ENCODE data around the gene SCTR.

SCTR gene

DNA sequence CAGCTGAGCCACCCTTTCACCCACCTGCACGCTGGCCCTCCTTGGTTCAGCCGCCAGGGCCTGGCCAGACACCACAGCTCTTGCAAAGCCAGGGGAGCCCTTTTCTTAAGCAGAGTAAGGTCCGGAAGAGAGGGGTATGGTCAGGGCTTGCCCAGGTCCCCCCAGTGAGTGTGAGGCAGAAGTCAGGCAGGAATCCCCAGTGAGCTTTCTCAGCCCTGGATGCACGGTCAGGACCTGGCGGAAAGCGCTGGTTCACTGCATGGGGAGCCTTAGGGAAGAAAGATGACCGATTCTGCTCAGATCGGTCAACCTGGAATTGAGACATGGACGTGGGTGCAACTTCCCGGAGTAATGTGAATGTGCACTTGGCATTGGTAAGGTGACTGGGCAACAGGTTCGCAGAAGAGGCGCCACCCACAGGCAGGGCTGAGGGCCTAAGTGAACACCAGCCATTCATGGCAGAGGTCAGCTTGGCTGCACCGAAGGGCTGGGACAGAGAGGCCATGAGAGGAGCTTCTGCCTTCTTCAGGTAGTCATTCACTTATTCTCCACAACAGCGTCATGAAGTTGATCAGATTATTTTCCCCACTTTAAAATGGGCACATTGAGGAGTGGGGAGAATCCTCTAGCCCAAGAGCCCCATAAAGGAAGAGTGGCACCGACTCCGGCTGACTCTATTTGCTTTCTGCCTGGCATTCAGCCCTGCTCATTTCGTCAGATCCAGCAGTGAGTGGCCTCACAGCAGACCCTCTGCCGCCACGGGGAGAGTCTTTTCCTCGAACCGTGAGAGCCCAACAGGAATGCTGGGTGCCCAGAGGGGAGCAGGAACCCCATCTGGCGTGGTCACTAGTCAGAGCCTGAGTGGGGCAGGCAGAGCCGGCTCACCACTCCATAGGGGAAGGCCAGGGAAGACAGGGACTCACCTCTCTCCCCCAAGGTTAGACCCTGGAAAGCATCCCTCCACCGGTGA is 35.8 kb downstream of the SCTR start:
- DNase-seq (ENCODE audit: low read depth in 2 of 3, low spot score in 1 of 3), result no peak

DNA sequence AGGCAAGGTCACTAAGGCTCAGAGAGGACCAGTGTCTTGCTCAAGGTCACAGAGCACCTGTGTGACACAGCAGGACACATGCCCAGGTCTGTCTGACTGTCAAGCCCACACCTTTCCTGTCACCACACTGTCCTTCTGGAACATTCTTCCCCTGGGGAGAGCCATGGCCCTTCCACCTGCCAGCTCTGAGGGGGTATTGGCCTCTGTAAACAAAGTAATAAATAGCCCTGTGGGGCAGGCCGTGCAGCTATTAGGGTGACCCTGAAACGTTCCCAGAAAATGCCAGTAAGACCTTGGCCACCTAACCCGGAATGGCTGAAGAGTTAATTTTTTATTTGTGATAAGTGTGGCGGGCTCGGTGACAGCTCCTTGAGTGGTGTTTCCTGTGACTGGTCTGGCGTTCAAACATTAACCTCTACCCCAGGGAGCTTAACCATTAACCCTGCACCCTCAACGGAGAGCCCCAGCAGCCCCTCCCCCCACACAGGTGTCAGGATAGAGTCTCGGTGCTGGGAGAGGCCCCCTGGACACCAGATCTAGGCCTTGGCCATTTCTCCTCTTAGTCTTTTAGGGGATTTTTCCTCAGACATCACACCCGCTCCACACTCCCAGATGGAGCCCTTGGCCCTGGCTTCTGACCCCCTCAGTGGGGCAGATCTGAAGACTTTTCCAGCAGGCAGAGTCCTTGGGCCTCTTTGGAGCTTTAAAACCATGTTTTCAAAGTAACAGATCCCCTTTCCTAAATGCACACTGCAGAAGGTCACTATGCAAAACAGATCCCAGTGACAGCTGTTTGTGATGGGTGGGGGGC is 36.6 kb downstream of the SCTR start:
- no peak for DNase-seq (ENCODE audit: low read depth in 2 of 3, low spot score in 1 of 3)

DNA sequence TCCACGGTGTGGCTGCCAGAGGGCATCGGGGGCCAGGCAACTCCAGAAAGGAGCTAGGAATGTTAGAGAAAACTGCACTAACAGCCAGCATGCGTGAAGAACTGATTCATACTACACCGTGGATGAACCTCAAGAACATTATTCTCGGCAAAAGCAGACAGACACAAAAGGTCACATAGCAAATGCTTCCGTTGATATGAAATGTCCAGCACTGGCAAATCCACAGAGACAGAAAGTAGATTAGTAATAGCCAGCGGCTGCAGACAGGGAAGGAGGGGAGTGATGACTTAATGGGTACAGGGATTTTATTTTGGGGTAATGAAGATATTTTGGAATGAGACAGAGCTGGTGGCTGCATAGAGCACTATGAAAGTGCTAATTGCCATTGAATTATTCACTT is 37.4 kb downstream of the SCTR start:
- DNase-seq (ENCODE audit: low read depth in 2 of 3, low spot score in 1 of 3), result no peak

DNA sequence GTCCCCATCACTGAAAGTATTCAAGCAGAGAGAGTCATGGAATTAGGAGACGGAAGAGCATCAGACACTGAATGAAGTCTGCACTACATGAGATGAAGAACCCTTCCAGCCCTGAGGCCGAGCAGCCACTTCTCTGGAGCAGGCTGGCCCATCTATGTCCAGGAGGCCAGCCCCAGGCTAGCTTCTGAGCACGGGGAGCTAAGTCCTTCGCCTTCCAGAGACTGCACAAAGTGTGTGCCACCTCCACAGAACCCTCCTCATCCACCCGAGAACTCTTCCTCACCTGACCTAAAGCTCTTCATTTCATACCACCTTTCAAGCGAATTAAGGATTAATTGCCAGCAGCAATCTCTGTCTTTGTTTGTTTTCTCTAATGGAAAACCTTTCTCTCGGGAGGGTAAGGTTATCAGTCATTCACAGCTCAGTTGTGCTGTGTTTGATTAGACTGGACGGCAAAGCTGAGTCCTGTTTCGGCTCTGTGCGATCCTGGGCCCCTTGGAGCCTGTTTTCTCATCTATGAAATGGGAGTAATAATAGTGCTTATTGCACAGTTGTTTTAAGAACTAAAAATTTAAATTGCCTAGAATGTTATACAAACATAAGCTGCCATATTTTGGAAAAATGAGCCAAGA is 38.0 kb downstream of the SCTR start:
- no peak for DNase-seq (ENCODE audit: low read depth in 2 of 3, low spot score in 1 of 3)

DNA sequence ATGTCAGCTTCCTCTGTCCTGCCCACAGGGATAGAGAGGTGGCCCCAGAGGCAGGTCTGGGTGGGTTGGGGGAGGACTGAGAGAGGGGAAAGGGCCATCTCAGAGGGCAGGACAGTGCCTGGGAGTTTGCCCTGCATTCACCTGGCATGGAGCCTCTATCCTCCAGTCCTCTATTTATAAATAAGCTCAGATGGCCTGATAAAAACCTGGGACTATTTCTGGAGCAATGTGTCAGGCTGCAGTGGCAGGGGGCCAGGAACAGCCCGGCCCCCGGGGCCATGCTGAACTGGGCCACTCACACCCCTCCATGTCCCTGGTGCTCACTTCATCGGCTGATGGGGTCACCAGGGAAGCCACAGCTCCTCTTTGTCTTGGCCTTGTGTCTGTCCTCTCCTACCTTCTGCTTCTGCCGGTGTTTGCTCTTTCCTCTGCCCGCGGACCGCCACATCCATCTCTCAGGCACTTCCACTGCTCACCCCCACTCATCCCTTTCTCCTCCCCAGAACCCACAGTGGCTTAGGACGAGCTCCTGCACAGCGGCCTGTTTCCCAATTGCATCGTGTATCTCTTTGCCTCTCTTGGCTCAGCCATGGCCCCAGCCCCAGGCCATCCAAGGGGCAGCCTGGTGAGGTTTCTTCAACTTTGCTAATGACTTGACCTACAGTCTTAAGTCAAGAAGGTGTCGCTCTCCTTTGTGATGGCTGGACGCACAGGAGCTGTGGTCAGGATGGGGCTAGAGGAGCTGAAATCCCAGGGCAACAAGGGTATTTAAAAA is 38.8 kb downstream of the SCTR start:
- DNase-seq (ENCODE audit: low read depth in 2 of 3, low spot score in 1 of 3), result no peak

DNA sequence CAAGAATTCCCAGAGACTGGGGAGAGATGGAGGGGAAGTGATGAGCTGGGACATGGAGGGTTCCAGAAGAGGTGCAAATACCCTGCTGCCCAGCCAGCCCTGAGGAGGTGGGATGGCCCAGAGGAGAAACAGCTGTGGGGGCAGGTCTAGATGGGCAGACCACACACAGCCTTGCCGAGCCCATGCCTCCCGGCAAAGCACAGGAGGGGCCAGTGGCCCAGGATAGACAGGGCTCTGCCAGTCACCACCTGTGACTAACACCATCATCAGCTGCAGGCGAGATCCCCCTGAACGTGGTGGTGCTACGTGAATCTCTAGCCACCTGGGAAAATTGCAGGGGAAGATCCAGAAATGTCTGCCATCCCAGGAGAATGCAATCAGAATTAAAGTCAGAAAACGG is 39.4 kb downstream of the SCTR start:
- no peak for DNase-seq (ENCODE audit: low read depth in 2 of 3, low spot score in 1 of 3)

DNA sequence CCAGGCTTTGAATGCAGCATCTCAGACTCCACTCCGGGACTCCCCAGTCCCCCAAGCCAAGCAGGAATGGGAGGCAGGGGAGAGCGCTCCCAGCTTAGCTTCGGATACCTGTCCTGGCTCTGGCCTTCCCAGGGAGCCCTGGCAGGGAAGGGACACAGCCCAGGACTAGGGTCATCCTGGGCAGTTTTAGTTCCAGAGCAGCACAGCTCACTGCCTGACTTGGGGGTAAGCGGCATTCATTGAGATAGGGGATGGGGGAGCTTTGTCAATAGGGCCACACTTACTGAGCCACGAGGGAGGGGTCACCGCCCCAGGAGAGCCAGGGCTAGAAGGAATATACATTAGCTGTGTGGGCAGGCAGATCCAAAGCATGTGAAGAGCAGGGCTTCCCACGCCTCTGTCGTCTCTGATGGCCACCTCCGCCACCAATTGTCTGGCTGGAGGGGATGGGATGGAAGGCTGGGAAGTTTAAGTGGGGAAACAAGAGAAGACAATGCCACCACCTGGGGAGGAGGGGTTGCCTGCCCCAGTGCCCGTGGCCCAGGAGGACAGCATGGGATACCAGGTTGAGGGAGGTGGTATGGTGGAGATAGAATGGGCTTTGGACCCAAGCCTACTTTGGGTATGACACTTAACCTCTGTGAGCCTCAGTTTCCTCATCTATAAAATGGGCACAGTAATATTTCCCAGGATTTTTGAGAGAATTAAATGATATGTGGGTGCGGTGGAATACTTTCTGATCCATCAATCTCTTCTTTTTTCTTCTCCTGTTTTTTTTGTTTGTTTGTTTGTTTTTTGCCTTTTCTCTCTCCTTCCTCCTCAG is 40.2 kb downstream of the SCTR start:
- no peak for DNase-seq (ENCODE audit: low read depth in 2 of 3, low spot score in 1 of 3)

DNA sequence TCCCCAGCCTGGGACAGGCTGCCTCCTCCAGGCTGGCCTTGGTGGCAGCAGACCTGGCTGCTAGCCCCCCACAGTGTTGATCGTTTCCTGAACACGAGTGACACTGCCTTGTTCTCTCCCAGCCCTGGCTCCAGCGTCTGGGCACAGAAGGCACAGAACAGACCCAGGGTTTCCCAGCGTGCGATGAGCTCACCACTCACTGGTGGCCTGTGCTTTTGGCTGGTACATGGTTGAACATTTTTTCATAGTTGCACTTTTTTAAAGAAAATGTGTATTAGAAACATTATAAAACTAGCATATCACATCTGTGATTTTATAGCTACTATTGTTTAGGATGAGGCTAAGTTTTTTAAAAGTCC is 40.9 kb downstream of the SCTR start:
- no peak for DNase-seq (ENCODE audit: low read depth in 2 of 3, low spot score in 1 of 3)

DNA sequence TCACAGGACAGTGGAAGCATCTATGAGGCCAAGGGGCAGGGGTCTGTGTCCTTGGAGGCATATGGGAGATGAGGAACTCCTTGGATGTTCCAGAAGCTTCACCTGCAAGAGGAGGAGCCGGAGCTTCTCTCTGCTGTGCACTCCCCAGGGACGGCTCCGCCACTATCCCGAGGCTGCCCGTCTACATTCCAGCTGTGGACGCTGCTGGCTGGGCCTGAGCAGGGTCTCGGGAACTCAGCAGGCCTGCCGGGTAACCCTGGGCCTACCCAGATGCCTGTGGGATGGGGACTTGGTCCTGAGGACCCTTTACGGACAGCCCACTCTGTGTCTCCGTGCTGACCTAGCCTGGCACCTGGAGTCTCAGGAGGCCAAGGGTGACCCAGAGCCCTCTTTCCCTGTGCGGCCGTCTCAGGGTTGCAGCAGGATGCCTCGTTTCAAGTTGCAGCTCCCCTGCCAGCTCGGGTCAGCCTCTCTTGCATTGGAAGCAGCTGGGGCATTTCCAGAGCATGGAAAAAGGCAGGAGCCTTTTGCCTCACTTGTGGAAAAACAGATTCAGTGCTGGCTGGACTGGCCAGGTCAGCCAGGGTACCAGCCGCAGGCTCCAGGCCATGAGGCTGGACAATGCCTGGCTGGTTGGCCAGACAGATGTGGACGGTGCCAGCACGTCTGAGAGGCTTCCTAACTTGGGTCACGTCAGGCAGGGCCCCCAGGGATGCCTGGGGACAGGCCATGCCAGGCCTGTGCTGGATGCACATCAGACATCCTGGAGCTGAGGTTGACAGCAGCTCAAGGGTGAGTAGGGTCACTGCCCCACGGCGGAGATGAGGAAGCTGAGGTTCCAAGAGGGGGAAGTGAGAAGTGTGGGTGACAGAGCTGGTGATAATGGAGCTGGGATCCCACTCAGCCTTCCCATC is 41.5 kb downstream of the SCTR start:
- DNase-seq (ENCODE audit: low read depth in 2 of 3, low spot score in 1 of 3), result no peak

DNA sequence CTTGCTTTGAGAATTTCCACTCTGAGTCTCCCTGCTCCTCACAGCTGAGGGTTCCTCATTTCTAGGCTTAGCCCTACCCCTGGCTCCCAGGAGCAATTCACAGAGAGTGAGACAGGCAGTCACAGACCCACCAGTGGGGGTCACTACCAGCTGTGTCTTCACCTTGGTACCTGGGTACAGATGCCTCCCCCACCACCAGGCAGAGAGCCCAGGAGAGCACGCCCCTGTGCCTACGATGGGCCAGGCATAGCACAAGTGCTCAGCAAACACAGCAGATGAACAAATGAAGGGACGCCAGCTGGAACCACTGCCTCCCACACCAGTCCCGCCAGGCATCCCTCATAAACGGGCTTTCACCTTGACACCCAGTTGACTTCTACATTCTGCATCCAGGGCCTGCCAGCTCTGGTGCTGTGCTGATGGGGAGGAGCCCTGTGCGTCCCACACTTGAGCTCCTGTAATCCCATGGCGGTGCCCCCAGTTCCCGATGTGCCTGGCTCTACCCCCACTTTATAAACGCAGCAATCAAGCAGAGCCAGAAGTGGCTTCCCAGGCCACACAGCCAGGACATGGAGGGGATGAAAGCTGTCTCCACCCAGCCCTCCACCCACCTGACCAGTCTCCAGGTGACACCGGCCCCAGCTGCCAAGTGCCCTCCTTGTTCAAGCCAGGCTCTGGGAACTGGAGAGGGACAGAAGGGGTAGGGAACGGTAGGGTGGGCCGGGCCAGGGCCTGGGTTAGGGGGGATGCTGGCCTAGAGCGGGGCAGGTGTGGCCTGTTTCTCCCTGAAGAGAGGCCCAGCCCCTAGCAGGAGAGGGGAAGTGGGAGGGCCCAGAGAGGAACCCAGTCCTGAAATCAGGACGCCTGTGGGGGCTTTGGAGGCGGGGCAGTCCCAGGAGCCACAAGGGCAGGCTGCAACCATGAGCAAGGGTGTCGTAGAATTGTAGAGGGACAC is 42.5 kb downstream of the SCTR start:
- DNase-seq (ENCODE audit: low read depth in 2 of 3, low spot score in 1 of 3), result no peak

DNA sequence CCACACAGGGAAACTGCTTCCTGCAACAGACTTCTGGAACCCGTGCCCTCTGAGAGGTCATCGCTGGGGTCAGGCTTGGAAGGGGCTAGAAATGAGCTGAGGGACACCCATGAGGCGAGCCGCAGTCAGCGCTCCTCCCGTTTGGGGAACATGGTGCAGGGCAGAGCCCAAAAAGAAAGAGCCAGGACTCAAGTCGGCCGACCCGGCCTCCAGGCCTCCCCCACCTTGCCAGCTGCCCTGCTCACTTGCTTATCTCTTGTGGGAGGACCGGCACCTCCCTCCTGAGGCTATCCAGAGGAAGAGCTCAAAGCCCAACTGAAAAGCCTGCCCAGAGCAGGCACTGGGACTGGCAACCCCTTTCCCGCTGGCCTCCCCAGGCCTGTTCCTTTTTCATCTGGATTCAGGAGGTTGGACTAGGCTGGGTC is 43.6 kb downstream of the SCTR start:
- no peak for DNase-seq (ENCODE audit: low read depth in 2 of 3, low spot score in 1 of 3)

DNA sequence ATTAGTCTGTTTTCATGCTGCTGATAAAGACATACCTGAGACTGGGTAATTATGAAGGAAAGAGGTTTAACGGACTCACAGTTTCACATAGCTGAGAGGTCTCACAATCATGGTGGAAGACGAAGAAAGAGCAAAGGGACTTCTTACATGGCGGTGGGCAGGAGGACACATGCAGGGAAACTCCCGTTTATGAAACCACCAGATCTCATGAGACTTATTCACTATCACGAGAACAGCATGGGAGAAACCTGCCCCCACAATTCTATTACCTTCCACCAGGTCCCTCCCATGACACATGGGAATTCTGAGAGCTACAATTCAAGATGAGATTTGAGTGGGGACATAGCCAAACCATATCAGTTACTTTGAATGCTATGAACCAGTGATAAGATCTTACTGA is 44.1 kb downstream of the SCTR start:
- no peak for DNase-seq (ENCODE audit: low read depth in 2 of 3, low spot score in 1 of 3)

DNA sequence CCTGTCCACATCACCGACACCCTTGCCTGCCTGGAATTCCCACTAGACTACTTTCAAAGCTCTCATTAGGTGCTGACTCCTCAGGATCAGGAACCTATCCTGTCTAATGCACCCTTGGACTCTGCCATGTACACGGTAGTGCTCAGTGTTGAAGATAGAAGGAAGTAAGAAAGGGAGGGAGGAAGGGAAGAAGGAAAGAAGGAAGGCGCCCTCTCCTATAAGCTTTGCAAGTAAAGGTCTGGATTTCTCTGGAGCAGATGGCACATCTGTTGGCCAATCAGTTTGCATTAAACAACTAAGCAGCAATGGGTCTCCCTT is 45.3 kb downstream of the SCTR start:
- DNase-seq (ENCODE audit: low read depth in 2 of 3, low spot score in 1 of 3), result no peak

DNA sequence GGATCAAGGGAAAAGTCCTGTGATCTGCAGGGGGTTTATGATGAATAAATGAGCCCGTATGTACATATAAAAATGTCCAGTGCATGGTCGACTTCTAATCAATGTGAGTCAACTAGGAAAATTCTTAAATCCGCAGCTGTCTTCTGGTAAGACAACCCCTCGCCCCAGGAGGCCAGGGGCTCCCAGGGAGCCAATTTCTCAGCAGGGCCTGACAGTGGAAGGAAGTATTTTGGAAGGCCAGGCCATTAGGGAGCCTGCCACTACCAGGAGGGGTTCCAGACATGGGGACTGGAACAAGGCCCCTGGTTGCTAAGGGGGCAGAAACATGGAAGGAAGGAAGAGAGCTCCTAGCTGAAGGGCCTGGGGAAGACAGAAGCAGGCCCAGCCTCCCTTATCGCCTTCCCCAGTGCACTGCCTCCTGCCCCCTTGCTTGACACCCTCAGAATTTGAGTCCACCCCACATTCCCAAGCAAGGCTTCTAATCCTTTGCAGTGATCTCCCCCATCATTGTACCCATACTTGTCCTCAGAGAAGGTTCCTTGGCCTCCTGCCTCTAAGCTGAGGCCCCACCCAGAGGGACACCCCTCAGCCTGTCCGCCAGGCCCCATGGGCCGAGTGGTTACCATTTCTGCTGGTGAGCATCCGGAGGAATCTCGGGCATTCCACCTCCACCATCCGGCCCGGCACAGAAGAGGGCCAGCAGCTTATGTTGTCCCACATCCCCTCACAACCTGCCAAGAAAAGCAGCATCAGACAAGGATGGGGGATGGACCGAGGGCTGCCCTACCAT is 45.9 kb downstream of the SCTR start:
- no peak for DNase-seq (ENCODE audit: low read depth in 2 of 3, low spot score in 1 of 3)

DNA sequence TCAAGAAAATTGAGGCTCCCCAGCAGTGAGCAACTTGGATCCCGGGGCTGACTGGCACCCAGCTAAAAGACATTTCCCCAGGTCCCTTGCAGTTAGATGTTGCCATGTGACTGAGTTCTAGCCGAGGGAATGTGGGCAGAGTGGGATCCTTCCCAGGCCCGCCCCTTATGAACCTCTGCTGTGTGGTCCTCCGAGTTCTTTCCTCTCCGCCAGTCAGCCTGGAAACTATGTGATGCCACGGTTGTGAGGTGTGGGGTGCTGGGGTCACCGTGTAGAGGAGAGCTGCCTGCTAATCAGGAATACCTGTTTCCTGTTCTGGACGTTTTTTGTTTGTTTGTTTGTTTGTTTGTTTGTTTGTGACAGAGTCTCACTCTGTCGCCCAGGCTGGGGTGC is 47.2 kb downstream of the SCTR start:
- DNase-seq (ENCODE audit: low read depth in 2 of 3, low spot score in 1 of 3), result no peak

DNA sequence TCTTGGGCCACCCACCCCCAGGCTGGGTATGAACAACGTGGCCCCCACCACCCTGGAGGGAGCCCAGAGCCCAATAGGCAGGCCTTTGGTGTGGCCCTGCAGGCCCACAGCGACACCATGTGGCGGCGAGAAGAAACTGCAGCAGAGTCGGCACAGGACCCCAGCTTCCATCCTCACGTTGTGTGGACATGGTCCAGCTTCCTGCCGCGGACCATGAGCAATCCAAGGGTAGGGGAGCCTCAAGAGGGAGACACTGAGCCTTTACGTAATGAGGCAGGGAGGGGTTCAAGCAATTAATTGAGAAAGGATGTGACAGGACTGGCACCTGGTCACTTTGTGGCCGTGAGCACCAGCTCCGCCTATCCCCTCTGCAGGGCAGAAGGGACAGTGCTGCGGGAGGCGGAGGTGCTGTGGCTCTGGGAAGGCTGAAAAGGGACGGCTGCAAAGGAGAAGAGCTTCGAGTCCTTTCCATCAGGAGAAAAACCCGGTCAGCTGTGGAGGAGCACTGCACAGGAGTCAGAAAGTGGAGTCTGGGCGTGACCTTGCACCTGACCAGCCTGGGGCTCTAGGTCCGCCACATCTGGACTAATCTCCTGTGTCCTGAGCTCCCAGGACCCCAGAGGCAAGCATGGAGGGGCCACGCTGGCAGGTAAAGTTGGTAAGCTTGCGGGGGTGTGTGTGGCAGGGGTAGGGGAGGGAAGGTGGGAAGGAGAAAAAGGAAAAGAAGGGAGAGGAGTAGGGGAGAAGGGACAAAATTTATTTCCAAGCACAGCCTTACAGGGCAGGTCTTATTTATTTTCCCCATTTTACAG is 47.8 kb downstream of the SCTR start:
- DNase-seq (ENCODE audit: low read depth in 2 of 3, low spot score in 1 of 3), result peak; percentile 8 to 27 (median 20)

DNA sequence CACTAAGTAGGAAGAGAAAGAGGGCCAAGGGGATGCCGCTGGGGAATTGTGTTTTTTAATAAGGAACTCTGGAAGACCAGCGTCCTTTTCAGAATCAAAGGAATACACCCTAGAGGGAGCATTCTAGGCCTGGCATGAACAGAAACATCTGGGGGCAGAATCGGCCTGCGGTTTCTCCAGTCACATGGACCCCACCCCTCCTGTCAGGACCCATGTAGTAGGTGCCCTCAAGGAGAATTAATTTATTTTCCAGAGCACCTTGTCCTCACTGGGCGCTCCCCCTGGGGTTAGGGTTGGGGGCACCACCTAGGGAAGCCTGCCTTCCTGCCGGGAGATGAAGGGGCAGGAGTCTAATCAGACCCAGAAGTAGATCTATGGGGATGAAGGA is 48.4 kb downstream of the SCTR start:
- DNase-seq (ENCODE audit: low read depth in 2 of 3, low spot score in 1 of 3), result no peak

All from stimulated activated CD4-positive, alpha-beta T cell treated with anti-CD3 and anti-CD28 coated beads, Interleukin-12 subunit alpha, Interleukin-12 subunit beta, amount 100 ng/mL, for 48 hours (primary cell).